Measurements from ENCODE around the gene DNAH7.

- TF ChIP-seq CTCF (IDR thresholded peaks at IDR 0.05) (no peak), POLR2A (IDR thresholded peaks at IDR 0.05) (no peak), EP300 (IDR thresholded peaks at IDR 0.05) (no peak)
These were observed 247.1 kb downstream of the DNAH7 start for GRCh38 chr2:195821566-195821932.

All from ovary (tissue), 3 donors.